Measurements from ENCODE around the gene RASA3. TPM values are rescaled to one million over a fixed set of nuclear protein-coding genes. Genes with fewer than 3 reads are reported as not detected.

RASA3 gene
- total and polyA plus RNA-seq, 2 donors (not counting 3 experiments of a cell fraction or from before 2014, with no cell fraction given), result 26.5 to 53.8 TPM

DNA sequence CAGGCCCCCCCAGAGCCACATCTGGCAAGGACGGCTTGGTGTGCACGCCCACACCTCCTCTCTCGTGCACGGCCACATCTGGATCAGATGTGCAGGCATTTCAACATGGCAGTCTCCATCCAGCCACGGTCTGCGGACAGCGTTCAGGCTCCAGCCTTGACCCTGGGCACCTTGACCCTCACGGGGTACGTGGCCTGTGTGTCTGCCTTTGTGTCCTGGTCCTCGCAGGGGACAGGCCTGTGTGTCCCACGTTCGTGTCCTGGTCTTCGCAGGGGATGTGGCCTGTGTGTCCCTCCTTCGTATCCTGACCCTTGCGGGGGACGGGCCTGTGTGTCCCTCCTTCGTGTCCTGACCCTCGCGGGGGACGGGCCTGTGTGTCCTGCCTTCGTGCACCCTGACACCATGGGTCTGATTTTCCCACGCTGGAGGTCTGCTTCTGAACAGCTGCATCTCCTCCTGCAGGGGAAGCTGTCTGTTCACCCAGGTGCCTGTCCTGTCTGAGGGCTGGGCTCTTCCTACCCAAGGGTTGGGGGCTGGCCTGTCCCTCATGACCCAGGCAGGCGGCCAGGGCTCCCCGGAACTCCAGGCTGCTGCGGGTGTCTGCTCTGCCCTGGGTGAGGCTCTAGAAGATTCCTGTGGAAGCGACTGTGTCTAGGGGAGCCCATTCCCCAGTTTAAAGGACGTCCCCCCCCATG, 25.3 kb downstream of the RASA3 start:
- intact Hi-C loops (cut with micrococcal nuclease), result no loop called here
- no peak overlapping the region for H3K4me3 ChIP-seq (replicated peaks in 1 of 3; ENCODE audit: insufficient read depth in 1 of 3, low read depth in 1 of 3, low read length in 3 of 3)
- H4K20me1 ChIP-seq (replicated peaks; ENCODE audit: control insufficient read depth, extremely low read depth, insufficient read depth, low read length), result no peaks in the 10 kb centered on the region
- no peak for DNase-seq (ENCODE audit: low read depth, low spot score)
- peak overlapping the region; percentile 43 for H3K27ac ChIP-seq (ENCODE audit: insufficient read depth, low read depth, low read length)
- peak; percentile 4 for FAIRE-seq
- H3K79me2 ChIP-seq (ENCODE audit: control insufficient read depth, insufficient read depth, low read length), result peaks cover 94% of the 10 kb centered on the region
- BruUV-seq (replicated peaks), result no TSS peak
- peaks cover 0 to 9% of the 10 kb centered on the region in 2 experiments for H3K36me3 ChIP-seq (ENCODE audit: control insufficient read depth in 2 of 2, extremely low read depth in 1 of 2, insufficient read depth in 2 of 2, low read length in 2 of 2)
- no peaks in the 10 kb centered on the region for H3K9me1 ChIP-seq (replicated peaks; ENCODE audit: control insufficient read depth, extremely low read depth, insufficient read depth, low read length)
- no peak for TF ChIP-seq JUN (IDR thresholded peaks at IDR 0.05; ENCODE audit: borderline replicate concordance, insufficient read depth, insufficient read length, low read depth)
- no peak for TF ChIP-seq POLR2AphosphoS5 (IDR thresholded peaks at IDR 0.05; ENCODE audit: insufficient read depth, low read depth, low read length)
- no peak for TF ChIP-seq GATA2 (IDR thresholded peaks at IDR 0.05; ENCODE audit: insufficient read depth, insufficient read length, low read depth, low read length)
- no peak for TF ChIP-seq POLR2A (IDR thresholded peaks at IDR 0.05; ENCODE audit: low read depth, low read length)
- TF ChIP-seq MAX (IDR thresholded peaks at IDR 0.05; ENCODE audit: insufficient read depth, insufficient read length), result no peak
- ChIA-PET POLR2A (no interaction called here), CTCF (interaction anchor here (1.5 kb wide), 1 partner anchor 8 kb away, joined by 7 read pairs; no protein-coding TSS in a partner anchor)
- no peaks in the 10 kb centered on the region for H3K27me3 ChIP-seq (ENCODE audit: control insufficient read depth in 2 of 2, insufficient read depth in 2 of 2, low read length in 2 of 2)
- H3K9ac ChIP-seq (replicated peaks; ENCODE audit: extremely low read depth, insufficient read depth, low read length), result no peak overlapping the region
- no peak overlapping the region for H3K4me2 ChIP-seq (ENCODE audit: insufficient read depth, low read length)
- dilution Hi-C loops (cut with MboI; ENCODE audit: extremely low pct_ligation_motif_present, low sequenced_read_pairs), result no loop called here
- H3K4me1 ChIP-seq (ENCODE audit: control insufficient read depth, extremely low read depth, insufficient read depth, low read length), result peaks cover 26% of the 10 kb centered on the region
- H2AFZ ChIP-seq (ENCODE audit: low read depth, low read length), result no peak overlapping the region
- no peaks in the 10 kb centered on the region for H3K9me3 ChIP-seq (replicated peaks; ENCODE audit: control insufficient read depth, insufficient read depth, low read length)

DNA sequence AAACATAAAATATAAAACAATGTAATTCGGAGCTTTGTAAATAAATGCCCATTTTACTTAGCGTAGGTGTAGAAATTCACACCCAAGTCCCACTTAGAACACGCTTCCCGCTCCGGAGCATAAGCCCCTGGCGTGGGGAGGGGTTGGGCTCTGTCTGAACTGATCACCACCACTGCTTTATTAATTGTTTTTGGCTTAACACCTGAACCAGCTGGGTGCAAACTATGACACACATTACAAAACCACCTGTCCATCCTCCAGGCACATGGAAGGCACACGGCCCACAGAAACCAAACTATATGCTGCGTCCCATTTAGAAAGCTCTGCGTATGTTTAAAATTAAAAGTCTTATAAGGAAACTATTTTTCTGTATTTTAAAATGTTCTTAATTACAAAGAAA, 25.9 kb downstream of the RASA3 start:
- Histone ChIP-seq H3K4me2 (ENCODE audit: insufficient read depth, low read length) (no peak overlapping the region), H2AFZ (ENCODE audit: low read depth, low read length) (no peak overlapping the region), H3K9me1 (replicated peaks; ENCODE audit: control insufficient read depth, extremely low read depth, insufficient read depth, low read length) (no peaks in the 10 kb centered on the region), H3K4me1 (ENCODE audit: control insufficient read depth, extremely low read depth, insufficient read depth, low read length) (peaks cover 26% of the 10 kb centered on the region), H3K36me3 (ENCODE audit: control insufficient read depth in 2 of 2, extremely low read depth in 1 of 2, insufficient read depth in 2 of 2, low read length in 2 of 2) (peaks cover 0 to 9% of the 10 kb centered on the region in 2 experiments), H3K9ac (replicated peaks; ENCODE audit: extremely low read depth, insufficient read depth, low read length) (no peak overlapping the region), H3K9me3 (replicated peaks; ENCODE audit: control insufficient read depth, insufficient read depth, low read length) (no peaks in the 10 kb centered on the region), H3K27me3 (ENCODE audit: control insufficient read depth in 2 of 2, insufficient read depth in 2 of 2, low read length in 2 of 2) (no peaks in the 10 kb centered on the region), H3K27ac (ENCODE audit: insufficient read depth, low read depth, low read length) (no peak overlapping the region), H4K20me1 (replicated peaks; ENCODE audit: control insufficient read depth, extremely low read depth, insufficient read depth, low read length) (no peaks in the 10 kb centered on the region), H3K79me2 (ENCODE audit: control insufficient read depth, insufficient read depth, low read length) (peaks cover 94% of the 10 kb centered on the region), H3K4me3 (replicated peaks in 1 of 3; ENCODE audit: insufficient read depth in 1 of 3, low read depth in 1 of 3, low read length in 3 of 3) (no peak overlapping the region)
- FAIRE-seq, result no peak
- BruUV-seq (replicated peaks), result no TSS peak
- no peak for DNase-seq (ENCODE audit: low read depth, low spot score)
- ChIA-PET POLR2A (no interaction called here), CTCF (interaction anchor here (1.5 kb wide), 1 partner anchor 9 kb away, joined by 7 read pairs; no protein-coding TSS in a partner anchor)
- dilution Hi-C loops (cut with MboI; ENCODE audit: extremely low pct_ligation_motif_present, low sequenced_read_pairs), result no loop called here
- no peak for TF ChIP-seq EZH2 (IDR thresholded peaks at IDR 0.05; ENCODE audit: borderline replicate concordance, low read depth, low read length, severe bottlenecking)
- no peak for TF ChIP-seq POLR2AphosphoS5 (IDR thresholded peaks at IDR 0.05; ENCODE audit: insufficient read depth, low read depth, low read length)
- no peak for TF ChIP-seq POLR2A (IDR thresholded peaks at IDR 0.05; ENCODE audit: low read depth, low read length)
- TF ChIP-seq JUN (IDR thresholded peaks at IDR 0.05; ENCODE audit: borderline replicate concordance, insufficient read depth, insufficient read length, low read depth), result no peak
- TF ChIP-seq MYC (IDR thresholded peaks at IDR 0.05; ENCODE audit: low read depth, low read length), result no peak
- TF ChIP-seq, protein P1, sequence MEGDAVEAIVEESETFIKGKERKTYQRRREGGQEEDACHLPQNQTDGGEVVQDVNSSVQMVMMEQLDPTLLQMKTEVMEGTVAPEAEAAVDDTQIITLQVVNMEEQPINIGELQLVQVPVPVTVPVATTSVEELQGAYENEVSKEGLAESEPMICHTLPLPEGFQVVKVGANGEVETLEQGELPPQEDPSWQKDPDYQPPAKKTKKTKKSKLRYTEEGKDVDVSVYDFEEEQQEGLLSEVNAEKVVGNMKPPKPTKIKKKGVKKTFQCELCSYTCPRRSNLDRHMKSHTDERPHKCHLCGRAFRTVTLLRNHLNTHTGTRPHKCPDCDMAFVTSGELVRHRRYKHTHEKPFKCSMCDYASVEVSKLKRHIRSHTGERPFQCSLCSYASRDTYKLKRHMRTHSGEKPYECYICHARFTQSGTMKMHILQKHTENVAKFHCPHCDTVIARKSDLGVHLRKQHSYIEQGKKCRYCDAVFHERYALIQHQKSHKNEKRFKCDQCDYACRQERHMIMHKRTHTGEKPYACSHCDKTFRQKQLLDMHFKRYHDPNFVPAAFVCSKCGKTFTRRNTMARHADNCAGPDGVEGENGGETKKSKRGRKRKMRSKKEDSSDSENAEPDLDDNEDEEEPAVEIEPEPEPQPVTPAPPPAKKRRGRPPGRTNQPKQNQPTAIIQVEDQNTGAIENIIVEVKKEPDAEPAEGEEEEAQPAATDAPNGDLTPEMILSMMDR (IDR thresholded peaks at IDR 0.05; ENCODE audit: extremely low read depth in 1 of 2, insufficient read depth in 1 of 2, low read depth in 1 of 2, low read length in 2 of 2), result no peak
- TF ChIP-seq MAX (IDR thresholded peaks at IDR 0.05; ENCODE audit: insufficient read depth, insufficient read length), result no peak
- no peak for TF ChIP-seq GATA2 (IDR thresholded peaks at IDR 0.05; ENCODE audit: insufficient read depth, insufficient read length, low read depth, low read length)
- no peak for TF ChIP-seq FOS (IDR thresholded peaks at IDR 0.05; ENCODE audit: borderline replicate concordance, insufficient read depth, low read length)
- intact Hi-C loops (cut with micrococcal nuclease), result no loop called here

Measured in endothelial cell of umbilical vein (primary cell).